GM20000 (cell line): ENCODE data around the gene GPR61.
A peak's percentile ranks its signal among the peaks of the same experiment; 100 is the strongest.

ENCODE experiments used
- DNase-seq: peaks from one replicate; pipeline ENCODE4 v3.0.0; 2012; ENCODE audit warnings: low spot score
- CTCF ChIP-seq: IDR thresholded peaks from 2 replicates; pipeline ENCODE4 v1.5.1; 2012; ENCODE audit warnings: mild to moderate bottlenecking, control low read depth; ENCODE audit errors: extremely low read depth, missing control alignments

GPR61 gene

GRCh38 chr1:109493805-109494539 lies 45.7 kb upstream of the GPR61 start, which contains the start of gene CYB561D1:
Gene CYB561D1, plus strand, starts transcription at chr1:109494094. Its CDS starts 46 bp downstream, at chr1:109494140.
- TF ChIP-seq CTCF, result peak; percentile 82
- peak; percentile 93 for DNase-seq

- DNase-seq, result no peak
- no peak for TF ChIP-seq CTCF
Observed at GRCh38 chr1:109495738-109496137, 43.9 kb upstream of the GPR61 start.

GRCh38 chr1:109497449-109498160 lies 42.1 kb upstream of the GPR61 start:
- TF ChIP-seq CTCF, result no peak
- no peak for DNase-seq

DNA sequence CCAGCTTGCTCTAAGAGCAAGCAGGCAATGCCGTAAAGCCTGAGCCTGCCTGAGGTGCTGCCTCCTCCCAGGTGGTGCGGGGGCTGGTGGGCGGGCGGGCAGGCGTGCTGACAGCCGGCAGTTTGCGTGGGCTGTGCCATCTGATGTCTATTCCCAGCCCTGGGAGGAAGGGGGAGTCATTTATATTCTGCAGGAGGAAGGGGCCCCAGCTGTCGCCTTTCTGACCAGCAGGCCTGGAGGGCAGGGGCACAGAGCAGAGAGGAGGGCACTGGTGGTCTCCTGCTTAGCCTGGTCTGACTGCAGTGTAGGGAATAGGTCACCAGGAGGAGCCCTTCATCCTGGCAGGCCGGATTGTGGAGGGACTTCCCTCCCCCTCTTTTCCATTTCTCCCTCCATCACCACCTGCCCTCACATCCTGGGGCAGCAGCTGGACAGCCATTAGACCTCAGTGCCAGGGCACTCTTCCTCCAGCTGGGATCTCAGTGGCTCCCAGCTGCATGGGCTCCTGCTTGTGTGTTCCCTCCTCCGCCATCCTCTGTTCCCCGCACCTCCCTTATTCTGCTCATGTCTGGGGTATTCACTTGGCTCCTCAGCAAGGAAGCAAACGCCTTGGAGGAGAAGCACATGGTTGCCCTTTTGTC lies 41.4 kb upstream of the GPR61 start:
- peak; percentile 39 for TF ChIP-seq CTCF
- DNase-seq, result no peak

DNA sequence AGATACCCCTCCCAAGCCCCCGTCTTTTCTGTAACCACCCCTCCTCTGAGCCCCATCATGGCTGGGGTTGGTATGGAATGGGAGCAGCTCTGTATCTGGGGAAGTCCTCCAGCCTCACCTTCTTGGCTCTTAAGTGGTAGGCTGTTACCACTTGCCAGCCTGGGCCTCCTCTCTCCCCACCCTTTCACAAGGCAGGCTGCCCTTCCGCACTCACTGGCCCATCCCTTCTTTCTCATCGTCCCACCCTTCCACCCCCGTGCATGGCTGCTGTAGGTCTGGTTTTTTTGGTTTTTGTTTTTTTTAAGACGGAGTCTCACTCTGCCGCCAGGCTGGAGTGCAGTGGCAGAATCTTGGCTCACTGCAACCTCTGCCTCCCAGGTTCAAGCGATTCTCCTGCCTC lies 40.6 kb upstream of the GPR61 start:
- DNase-seq, result no peak
- no peak for TF ChIP-seq CTCF

- TF ChIP-seq CTCF, result peak; percentile 20
- peak; percentile 45 for DNase-seq
Observed at GRCh38 chr1:109499661-109500536, 39.8 kb upstream of the GPR61 start.
